HG03196 (cell line): ENCODE results near the gene TRAPPC13.
"Not testable (repeated sequence)": the region's sequence is repeated elsewhere in the genome, so short reads cannot be mapped to it uniquely, and the experiment has no call there.

Experiments used
- ATAC-seq: cut with Tn5 transposase; IDR thresholded peaks from one replicate; pipeline ENCODE4 v1.9.1; 2021; ENCODE audit not compliant: unreplicated experiment

Gene TRAPPC13

GRCh38 chr5:65676056-65676455 is 51.2 kb downstream of the TRAPPC13 start:
- not testable (repeated sequence) for ATAC-seq

- ATAC-seq = no peak
These were observed 57.3 kb downstream of the TRAPPC13 start for GRCh38 chr5:65682148-65682547.

GRCh38 chr5:65693121-65693520 is 68.3 kb downstream of the TRAPPC13 start:
- no peak for ATAC-seq

- ATAC-seq = no peak
These were observed 70.4 kb downstream of the TRAPPC13 start for GRCh38 chr5:65695162-65695755.

GRCh38 chr5:65695896-65696295 is 71.1 kb downstream of the TRAPPC13 start:
- no peak for ATAC-seq

- no peak for ATAC-seq
These were observed 72.1 kb downstream of the TRAPPC13 start for GRCh38 chr5:65696892-65697291.

- no peak for ATAC-seq
These were observed 74.5 kb downstream of the TRAPPC13 start for GRCh38 chr5:65699338-65699737.

- ATAC-seq = no peak
These were observed 77.2 kb downstream of the TRAPPC13 start for GRCh38 chr5:65702036-65702435.

- ATAC-seq = no peak
These were observed 79.9 kb downstream of the TRAPPC13 start for GRCh38 chr5:65704621-65705239.

GRCh38 chr5:65707663-65708062 is 82.8 kb downstream of the TRAPPC13 start:
- ATAC-seq = no peak

GRCh38 chr5:65708145-65708544 is 83.3 kb downstream of the TRAPPC13 start:
- no peak for ATAC-seq
